OCI-LY3 (cell line): ENCODE data around the gene TMEM72.

Source experiments
- H2AFZ ChIP-seq: fragments of 200-600, 300-600 bp; shearing (Covaris generic); 2 replicates; pipeline ENCODE4 v1.6.0; 2014; ENCODE audit warnings: antibody characterized with exemption, low read depth, low read length
- H3K27ac ChIP-seq: fragments of 200-600, 300-600 bp; sonication (generic); 2 replicates; pipeline ENCODE4 v1.5.1; 2014; ENCODE audit warnings: mild to moderate bottlenecking, low read length, moderate library complexity, mixed read lengths
- H3K27me3 ChIP-seq: fragments of 200-600, 300-600 bp; sonication (generic); 2 replicates; pipeline ENCODE4 v1.6.1; 2014; ENCODE audit warnings: low read depth, low read length, mixed read lengths
- H3K36me3 ChIP-seq: fragments of 200-600, 300-600 bp; sonication (generic); replicated peaks from 2 replicates; pipeline ENCODE3; 2014; ENCODE audit warnings: low read depth, low read length, mixed read lengths
- H3K4me1 ChIP-seq: fragments of 300-600, 200-600 bp; sonication (generic); 2 replicates; pipeline ENCODE4 v1.6.1; 2014; ENCODE audit warnings: low read length, mixed read lengths
- H3K4me2 ChIP-seq: fragments of 200-600, 300-600 bp; sonication (generic); 2 replicates; pipeline ENCODE4 v1.6.1; 2014; ENCODE audit warnings: low read length, mixed read lengths
- H3K4me3 ChIP-seq: fragments of 300-600, 200-600 bp; sonication (generic); 2 replicates; pipeline ENCODE4 v1.5.1; 2014; ENCODE audit warnings: antibody characterized with exemption, mild to moderate bottlenecking, low read length, moderate library complexity
- H3K79me2 ChIP-seq: fragments of 300-600, 200-600 bp; shearing (Covaris generic); 2 replicates; pipeline ENCODE4 v1.6.1; 2014; ENCODE audit warnings: mild to moderate bottlenecking, low read length, mixed read lengths
- H3K9ac ChIP-seq: fragments of 300-600, 200-600 bp; shearing (Covaris generic); 2 replicates; pipeline ENCODE4 v1.6.0; 2014; ENCODE audit warnings: mild to moderate bottlenecking, low read length, moderate library complexity
- H3K9me3 ChIP-seq: fragments of 200-600, 300-600 bp; shearing (Covaris generic); 2 replicates; pipeline ENCODE4 v1.6.1; 2014; ENCODE audit warnings: low read length, mixed read lengths; ENCODE audit not compliant: insufficient read depth
- H4K20me1 ChIP-seq: fragments of 200-600, 300-600 bp; sonication (generic); 2 replicates; pipeline ENCODE4 v1.6.1; 2016; ENCODE audit warnings: low read length, mixed read lengths; ENCODE audit not compliant: insufficient read depth
- EZH2phosphoT487 ChIP-seq: fragments of 200-600 bp; shearing (Covaris generic); IDR thresholded peaks from 2 replicates; pipeline ENCODE4 v1.6.1; 2018; ENCODE audit warnings: antibody characterized with exemption, mixed run types, low read depth
- TF ChIP-seq, protein P1 (sequence below): fragments of 200-600, 300-600 bp; sonication (generic); IDR thresholded peaks from 2 replicates; pipeline ENCODE4 v1.5.1; 2014; ENCODE audit warnings: antibody characterized with exemption, low read length, low read depth

Gene TMEM72

DNA sequence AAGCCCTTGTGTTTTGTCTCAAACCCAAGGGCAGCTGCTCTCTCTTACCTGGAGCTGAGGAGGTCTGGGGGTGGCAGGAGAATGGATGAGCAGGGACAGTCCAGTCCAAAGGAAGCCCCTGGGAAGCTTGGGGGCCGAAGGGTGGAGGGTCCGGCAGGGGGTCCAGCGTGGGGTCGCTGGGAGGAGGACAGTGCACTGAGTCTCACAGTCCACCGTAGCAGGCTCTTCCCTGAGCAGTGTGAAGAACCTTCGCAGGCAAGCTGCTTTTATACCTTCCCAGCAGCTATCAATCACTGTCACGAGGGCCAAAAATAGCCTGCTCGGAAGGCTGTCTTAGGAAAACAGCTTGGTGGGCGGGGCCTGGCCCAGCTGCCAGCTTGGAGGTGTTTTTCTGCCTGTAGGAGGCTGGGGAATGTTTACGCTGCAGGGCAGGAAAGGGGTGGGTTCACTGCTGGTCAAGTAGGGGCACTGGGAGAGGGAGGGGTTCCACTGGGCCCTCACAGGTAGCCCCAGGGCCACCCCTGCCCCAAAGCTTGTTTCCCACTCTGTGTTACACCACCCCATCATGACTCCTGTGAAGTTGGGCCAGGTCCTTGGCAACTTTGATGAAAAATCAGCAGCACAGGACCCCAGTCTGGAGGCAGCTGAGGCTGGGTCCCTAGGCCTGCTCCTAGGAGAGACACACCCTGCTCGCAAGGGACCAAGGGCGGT, 67.6 kb downstream of the TMEM72 start, which contains the start of gene DEPP1:
DEPP1 (minus strand) TSS at position 240 of the 711 bp plus-strand sequence. CDS start 779 bp downstream, outside the sequence.
- Histone ChIP-seq H3K27ac (peak within 1 kb of the TSS; percentile 35), H3K79me2 (no peaks in the 10 kb centered on the region), H3K9me3 (no peaks in the 10 kb centered on the region), H3K27me3 (no peaks in the 10 kb centered on the region), H2AFZ (no peak within 1 kb of the TSS), H3K9ac (peak within 1 kb of the TSS; percentile 47), H3K4me2 (peak within 1 kb of the TSS; percentile 77), H3K36me3 (no peaks in the 10 kb centered on the region), H3K4me3 (peak within 1 kb of the TSS; percentile 65), H3K4me1 (peaks cover 57% of the 10 kb centered on the region), H4K20me1 (no peaks in the 10 kb centered on the region)
- TF ChIP-seq, protein P1, sequence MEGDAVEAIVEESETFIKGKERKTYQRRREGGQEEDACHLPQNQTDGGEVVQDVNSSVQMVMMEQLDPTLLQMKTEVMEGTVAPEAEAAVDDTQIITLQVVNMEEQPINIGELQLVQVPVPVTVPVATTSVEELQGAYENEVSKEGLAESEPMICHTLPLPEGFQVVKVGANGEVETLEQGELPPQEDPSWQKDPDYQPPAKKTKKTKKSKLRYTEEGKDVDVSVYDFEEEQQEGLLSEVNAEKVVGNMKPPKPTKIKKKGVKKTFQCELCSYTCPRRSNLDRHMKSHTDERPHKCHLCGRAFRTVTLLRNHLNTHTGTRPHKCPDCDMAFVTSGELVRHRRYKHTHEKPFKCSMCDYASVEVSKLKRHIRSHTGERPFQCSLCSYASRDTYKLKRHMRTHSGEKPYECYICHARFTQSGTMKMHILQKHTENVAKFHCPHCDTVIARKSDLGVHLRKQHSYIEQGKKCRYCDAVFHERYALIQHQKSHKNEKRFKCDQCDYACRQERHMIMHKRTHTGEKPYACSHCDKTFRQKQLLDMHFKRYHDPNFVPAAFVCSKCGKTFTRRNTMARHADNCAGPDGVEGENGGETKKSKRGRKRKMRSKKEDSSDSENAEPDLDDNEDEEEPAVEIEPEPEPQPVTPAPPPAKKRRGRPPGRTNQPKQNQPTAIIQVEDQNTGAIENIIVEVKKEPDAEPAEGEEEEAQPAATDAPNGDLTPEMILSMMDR, result no peak
- TF ChIP-seq EZH2phosphoT487, result no peak

DNA sequence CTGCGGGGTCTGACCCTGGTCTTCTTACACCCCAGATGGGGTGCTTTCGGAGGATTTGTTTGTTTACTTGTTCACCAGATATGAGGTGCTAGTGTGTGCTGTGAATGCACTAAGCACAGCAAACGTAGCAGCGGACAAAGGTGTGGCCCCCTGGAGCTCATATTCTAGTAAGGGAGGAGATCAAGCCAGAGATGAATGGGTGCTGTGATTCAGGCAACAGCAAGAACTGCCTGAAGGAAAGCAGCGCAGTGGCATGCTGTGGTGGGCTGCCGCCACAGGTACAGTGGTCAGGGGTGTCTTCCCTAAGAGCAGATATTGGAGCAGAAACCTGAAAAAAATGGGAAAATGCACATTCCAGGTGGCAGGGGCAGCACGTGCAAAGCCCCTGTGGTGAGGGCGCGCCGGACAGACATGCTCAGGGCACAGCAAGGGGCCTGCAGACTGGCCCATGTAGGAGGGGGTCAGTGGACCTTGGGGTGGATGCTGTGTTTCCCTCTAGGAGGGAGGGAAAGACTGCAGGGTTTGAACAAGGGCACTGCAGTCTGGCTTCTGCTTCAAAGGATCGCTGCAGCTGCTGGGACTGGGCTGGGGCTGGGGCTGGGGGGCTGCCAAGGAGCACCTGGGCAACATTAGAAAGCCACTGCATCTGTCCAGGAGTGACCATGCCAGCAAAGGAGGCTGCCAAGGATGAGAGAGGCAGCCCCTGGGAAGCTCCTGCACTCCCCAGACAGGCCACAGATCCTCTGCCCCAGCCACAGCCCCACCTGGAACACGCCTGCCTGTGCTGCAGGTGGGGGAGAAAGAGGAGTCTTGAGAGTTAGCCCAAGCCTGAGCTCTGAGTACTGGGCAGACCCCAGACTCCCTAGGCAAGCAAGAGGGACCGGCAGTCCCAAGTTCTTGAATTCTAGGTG, 68.4 kb downstream of the TMEM72 start:
- H3K4me3 ChIP-seq, result peak overlapping the region; percentile 52
- H3K79me2 ChIP-seq, result no peaks in the 10 kb centered on the region
- no peaks in the 10 kb centered on the region for H3K9me3 ChIP-seq
- peak overlapping the region; percentile 77 for H3K4me2 ChIP-seq
- no peaks in the 10 kb centered on the region for H3K27me3 ChIP-seq
- TF ChIP-seq, protein P1, result no peak
- no peak for TF ChIP-seq EZH2phosphoT487
- peak overlapping the region; percentile 35 for H2AFZ ChIP-seq
- peak overlapping the region; percentile 77 for H3K27ac ChIP-seq
- no peaks in the 10 kb centered on the region for H4K20me1 ChIP-seq
- peak overlapping the region; percentile 62 for H3K9ac ChIP-seq
- H3K36me3 ChIP-seq, result no peaks in the 10 kb centered on the region
- H3K4me1 ChIP-seq, result peaks cover 49% of the 10 kb centered on the region

DNA sequence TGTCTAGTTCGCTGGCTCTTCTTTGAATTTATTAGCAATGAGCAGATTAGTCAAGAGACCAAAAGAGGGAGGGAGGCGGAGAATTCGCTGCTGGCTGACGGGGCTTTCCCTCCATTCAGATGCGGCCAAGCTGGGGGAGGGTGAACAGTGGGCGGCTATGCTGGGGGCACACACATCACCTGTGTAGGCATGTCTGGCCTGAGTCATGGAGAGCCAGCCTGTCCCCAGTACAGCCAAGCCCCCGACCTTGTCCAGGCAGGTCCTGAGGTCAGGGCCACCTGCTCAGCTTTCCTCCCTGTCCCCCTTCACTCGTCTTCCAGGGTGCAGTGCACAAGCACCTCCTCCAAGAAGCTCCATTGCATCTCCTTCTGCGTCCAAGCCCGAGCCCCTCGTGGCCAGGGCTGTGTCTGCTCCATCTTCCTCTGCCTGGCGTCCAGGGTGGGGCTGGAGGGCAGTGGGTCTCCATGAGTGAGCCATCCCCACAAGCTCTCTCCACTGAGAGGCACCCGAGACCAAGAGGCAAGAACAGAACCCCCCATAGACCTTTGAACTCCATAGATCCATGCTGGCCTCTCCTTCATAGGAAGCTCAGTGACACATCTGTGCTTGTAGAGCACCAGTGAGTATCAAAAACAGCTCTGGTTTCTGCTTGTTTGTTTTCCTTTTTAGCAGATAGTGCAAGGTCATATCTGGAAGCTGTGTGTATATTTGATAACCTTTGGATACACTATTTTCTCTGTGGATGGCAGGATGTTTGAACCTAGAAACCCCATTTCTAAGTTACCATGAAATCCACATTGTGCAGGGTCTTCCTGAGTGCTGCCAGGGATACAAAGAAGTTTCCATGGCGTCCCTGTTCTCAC, 69.4 kb downstream of the TMEM72 start:
- no peaks in the 10 kb centered on the region for H3K9me3 ChIP-seq
- TF ChIP-seq, protein P1, result no peak
- TF ChIP-seq EZH2phosphoT487, result no peak
- peak overlapping the region; percentile 62 for H3K9ac ChIP-seq
- H3K27ac ChIP-seq, result peak overlapping the region; percentile 77
- H3K27me3 ChIP-seq, result no peaks in the 10 kb centered on the region
- peak overlapping the region; percentile 77 for H3K4me2 ChIP-seq
- no peaks in the 10 kb centered on the region for H4K20me1 ChIP-seq
- peak overlapping the region; percentile 52 for H3K4me3 ChIP-seq
- no peaks in the 10 kb centered on the region for H3K36me3 ChIP-seq
- H3K79me2 ChIP-seq, result no peaks in the 10 kb centered on the region
- H2AFZ ChIP-seq, result peak overlapping the region; percentile 35
- H3K4me1 ChIP-seq, result peaks cover 44% of the 10 kb centered on the region
